ENCODE measurements around the gene BNC2.
"Not testable (repeated sequence)": the region's sequence is repeated elsewhere in the genome, so short reads cannot be mapped to it uniquely, and the experiment has no call there.

Gene BNC2

DNA sequence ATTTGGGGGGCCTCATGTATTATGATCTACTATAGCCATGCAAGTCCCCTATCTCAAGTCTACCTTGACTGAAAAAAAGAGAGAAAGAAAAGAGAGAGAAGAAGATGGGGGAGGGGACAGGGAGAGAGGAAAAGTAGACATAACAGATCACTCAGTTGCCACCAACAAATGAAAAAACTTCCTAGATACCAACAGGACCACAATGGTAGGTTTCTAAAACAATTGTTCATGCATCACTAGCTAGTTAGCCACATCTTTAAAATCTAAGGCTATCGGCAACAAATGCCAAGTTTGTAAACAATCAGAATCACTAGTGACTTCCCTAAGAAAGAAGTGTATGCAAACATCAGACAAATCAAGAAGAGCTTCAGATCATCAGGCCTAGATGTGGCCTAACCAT, 328.2 kb downstream of the BNC2 start:
- DNase-seq (ENCODE audit: low read depth): no peak

DNA sequence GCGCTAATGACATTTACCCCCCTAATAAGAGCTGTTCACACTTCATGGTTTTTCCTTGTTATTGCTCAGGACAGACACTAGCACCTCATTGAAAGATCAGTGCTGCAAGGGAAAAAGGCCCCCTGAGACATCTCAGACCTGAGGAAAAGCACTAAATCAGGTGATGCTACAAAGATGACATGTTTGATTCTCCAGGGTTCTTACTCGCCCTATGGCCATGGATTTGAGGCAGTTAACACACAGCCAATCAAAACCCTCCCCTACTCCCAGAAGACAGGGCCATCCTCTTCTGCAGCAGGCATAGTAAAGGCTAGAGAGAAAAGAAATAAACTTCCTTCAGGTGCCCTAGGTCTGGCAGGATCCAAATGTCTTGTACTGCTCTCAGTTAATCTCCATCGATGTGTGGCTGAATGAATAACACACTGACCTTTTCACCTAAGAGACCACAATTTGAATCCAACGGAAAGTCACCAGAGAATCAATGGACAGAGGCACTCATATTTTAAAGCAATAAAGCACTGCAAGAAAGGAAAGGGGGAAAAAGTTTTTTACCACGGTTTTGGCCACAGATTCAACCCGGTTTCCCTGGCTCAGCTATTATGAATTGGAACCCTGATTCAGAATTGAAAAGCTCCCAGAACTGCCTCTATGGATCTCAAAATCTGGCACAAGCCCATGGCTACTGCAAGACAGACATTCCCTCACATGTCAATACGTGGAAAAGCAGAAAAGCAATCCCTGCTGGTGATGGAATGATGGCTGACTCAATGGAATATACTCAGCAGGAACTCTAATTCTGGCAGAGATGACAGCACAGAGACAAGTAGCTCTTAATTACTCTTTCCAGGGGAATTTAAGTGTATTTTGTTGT, 329.5 kb downstream of the BNC2 start:
- peak; percentile 80 for DNase-seq (ENCODE audit: low read depth)

DNA sequence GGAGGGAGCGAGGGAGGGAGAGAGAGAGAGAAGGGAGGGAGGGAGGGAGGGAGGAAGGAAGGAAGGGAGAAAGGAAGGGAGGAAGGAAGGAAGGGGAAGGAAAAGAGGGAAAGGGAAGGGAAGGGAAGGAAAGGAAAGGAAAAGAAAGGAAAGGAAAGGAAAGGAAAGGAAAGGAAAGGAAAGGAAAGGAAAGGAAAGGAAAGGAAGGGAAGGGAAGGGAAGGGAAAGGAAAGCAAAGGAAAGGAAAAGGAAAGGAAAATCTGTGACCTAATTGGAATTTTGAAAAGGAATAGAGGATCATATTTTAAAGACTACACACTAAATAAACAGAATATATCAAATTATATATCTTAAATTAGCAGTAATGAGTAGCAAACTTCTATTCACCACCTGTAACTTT, 330.8 kb downstream of the BNC2 start:
- DNase-seq (ENCODE audit: low read depth): not testable (repeated sequence)

DNA sequence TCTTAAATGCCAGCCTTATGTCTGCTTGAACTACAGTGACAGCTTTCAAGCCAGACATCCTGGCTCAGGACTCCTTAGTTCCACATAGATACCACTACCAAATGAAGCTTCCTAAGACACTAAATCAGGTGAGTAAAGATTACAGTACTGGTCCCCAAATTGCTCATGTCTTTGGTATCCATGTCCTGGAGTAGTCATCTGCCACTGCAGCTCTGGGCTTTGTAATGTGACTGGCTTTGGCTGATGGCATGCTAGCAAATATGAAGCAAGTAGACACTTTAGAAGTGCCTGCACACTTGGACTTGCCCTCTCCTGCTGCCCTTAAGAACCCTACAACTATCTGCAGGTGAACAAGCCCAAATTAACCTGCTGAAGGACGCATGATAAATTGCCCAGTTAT, 334.9 kb downstream of the BNC2 start:
- DNase-seq (ENCODE audit: low read depth): no peak

DNA sequence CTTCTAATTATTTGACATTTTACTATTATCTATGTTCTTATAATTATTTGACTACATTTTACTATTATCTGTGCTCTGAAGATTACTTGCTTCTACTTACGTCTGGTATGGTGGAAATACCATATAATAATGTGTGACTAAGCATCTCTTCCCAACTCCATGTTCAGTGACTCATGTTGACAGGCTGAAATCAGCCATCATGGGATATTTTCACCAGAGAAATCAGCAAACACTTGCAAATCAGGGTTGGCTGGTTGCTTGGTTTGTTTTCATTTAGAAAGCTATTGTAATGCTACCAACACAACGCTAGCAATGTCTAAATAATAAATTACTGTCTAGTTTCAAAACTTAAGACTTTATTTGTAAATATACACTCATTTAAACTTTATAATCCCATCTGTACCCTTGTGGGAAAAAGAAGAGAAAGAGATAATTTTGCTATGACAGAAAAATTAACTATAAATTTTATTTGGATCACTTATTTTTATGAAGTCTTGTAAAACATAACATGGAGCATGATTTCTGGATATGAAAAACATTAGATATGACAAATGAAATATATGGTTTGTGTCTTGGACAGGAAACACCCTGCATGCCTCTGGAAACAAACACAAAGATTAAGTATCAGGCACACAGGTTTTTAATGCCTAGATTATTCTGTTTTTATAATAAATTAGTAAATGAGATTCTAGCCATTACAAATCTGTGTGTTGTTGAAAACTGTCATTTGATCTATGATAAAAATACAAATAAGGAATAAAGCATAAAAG, 337.6 kb downstream of the BNC2 start:
- DNase-seq (ENCODE audit: low read depth): peak; percentile 70

DNA sequence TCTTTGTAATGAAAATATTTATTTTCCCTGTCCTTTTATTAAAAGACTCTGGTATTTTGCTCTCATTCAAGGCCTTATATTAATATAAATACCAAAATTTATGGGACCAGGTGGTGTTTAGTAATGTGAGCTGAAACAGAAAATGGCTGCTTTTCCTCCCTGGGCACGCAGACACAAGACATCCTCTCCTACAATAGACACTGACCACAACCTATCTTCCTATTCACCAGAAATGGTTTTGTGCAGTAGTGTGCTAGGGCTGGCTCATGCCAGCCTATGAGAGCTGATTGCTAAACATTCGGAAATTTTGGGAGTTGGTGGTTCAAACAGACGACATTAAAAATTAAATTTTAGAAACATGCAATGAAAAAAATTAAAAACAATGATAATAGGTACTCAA, 338.2 kb downstream of the BNC2 start:
- DNase-seq (ENCODE audit: low read depth): no peak

DNA sequence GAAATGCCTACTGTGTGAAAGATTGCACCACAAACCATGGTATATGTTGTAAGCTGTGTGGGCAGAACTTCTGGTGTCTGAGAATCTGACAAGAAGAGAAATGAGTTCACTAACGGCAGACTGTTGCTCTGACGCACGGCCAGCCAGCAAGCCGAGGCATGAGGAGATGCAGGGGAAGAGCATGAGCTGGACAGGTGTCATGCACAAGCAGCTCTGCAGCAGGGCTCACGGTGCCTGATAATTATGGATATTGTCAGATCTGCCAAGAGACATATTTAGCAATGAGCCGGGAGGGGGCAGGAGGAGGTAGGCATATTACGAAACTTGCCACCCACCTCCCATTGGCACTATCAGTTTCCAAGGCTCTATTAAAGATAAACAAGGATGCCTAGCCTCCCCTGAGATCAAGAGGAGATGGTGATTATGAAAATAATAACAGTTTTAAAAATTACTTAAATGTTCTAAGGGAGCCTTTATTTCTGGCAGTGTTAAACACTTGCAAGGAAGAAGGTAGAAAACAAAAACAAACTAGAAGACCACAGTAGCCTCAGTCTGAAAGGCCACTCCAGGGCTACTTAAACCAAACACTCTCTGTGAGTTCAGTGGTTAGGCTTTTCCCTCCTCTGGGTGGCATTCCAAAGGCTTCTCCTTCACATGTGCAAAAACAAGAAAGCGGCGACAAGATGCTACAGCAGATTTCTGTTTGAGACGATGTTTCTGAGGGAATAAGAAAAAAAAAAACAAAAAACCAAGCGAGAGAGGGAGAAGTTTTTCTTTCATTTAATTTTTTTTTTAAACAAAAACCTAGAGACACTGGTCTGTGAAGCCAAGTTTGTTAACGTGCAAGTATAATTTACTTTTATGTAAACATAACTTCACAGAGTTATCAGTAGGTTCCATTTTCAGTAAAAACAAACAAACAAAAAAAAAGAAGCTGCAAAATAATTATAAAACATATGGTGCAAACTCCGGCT, 339.5 kb downstream of the BNC2 start:
- DNase-seq (ENCODE audit: low read depth): no peak

DNA sequence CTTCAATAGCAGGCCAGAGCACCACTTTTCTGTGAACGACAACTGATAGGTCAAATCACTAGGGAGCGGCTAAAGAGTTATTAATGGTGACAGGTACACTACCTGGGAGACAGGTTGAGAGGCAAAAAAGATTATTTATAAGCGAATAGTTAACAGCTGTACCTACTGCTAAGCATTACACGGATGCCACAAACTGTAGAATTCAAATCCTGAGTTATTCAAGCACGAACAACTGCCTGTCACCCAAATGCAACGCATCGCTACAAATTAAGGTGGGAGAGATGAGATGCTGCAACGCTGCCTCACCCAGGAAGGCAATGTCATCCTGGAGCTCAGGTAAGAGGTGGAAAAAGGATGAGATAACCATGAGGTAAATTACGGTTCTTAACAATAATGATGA, 342.9 kb downstream of the BNC2 start:
- DNase-seq (ENCODE audit: low read depth): no peak

DNA sequence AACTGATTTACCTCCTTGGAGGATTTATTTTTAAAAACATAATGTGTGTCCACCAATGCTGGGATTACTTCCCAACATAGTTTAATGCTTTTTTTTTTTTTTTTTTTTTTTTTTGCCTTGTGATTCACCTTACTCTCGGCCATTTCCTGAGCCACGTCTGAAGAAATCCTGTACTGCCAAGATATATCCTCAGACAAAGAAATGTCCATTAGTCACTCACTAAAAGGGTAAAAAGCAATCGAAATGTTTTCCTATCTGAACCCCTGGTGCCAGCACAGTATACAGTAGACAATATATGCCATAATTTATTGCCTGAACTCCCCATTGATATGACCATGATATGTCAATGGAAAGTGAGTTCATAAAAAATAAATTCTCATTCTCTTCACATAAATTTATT, 344.1 kb downstream of the BNC2 start:
- DNase-seq (ENCODE audit: low read depth): peak; percentile 53

DNA sequence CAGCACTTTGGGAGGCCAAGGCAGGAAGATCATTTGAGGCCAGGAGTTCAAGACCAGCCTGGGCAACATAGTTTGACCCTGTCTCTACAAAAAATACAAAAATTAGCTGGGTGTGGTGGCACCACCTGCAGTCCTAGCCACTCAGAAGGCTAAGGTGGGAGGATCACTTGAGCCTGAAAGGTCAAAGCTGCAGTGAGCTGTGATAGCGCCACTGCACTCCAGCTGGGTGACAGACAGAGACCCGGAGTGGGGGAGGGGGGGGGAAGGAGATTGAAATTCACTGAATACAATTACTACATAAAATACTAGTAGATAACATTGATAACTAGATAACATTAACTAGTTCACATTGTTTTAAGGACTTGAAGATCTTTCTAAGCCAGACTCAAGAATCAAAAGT, 345.6 kb downstream of the BNC2 start:
- DNase-seq (ENCODE audit: low read depth): no peak

DNA sequence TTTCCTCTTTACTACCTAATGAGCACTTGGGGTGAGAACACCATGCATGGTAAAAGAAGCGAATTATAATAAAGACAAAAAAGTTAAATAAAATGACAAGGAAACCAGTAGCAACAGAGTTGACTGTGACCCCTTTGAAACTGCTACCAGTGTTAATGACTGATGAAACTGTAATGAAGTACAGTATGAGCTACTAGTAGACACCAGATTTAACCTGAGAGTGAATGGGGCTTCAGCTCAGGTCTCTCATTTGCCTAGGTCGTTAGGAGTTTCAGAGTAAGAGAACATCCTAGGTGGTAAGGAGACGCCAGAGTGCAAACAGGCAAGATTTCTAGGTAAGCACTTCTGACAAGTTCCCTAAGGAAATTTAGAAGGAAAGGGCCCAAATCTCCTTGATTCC, 346.4 kb downstream of the BNC2 start:
- no peak for DNase-seq (ENCODE audit: low read depth)

DNA sequence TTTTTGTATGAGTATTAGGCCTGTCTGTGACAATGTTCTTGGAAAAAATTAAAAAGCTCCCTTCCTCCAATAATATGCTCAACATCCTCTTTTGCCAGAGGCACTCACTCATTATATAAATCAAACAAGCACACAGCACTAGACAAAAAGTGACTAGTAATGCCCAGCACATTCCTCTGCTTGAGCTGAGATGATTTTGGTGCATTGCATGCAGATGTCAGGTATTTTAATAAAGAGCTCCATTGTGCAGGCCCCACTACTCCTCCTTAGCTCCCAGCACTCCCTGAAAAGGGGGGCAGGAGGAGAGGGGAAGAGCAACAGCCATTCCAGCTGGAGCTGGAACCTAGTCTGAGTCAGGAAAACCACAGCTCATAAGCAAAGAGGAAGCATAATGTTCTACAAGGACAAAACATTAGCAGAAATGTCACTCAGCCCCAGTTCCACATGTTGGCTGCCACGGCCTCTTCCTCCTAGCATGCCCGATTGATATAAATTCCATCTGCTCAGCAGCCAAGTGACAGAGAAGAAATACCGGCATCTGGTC, 348.5 kb downstream of the BNC2 start:
- DNase-seq (ENCODE audit: low read depth): peak; percentile 80

DNA sequence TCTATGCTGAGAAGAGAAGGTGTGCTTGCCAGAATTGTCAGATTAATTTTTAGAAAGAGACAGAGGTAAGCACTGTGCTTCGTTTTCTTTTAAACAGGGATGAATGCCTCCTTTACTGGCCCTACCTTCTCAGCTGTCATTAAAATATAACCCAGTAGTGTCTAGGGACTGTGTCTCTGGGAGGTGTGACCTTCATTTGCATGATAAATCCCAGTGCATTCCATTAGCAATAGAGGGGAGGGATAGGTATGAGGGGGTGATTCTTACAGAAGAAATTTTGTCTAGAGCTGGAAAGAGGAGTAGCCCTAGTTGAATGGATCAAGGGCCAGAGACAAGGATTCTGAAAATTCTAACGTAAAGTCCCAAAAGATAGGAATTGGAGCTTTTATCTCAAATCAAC, 351.5 kb downstream of the BNC2 start:
- no peak for DNase-seq (ENCODE audit: low read depth)

DNA sequence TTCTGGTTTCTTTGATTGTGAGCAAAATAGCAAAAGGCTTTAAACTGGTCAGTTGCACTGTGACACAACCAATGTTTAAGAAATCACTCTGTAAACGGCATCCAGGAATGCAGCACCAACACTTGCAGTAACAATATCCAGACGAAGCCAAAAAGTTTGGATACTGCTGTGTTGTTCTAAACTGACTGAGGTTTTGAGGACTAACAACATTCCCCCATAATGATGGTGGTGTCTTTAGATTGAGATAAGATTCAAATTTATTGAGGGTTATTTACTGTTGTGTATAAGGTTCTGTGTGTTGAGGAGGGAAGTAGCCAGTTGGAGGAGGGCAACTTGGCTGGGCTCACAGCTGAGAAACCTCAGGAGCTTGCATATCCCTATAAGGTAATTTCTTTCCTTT, 353.6 kb downstream of the BNC2 start:
- DNase-seq (ENCODE audit: low read depth): no peak

DNA sequence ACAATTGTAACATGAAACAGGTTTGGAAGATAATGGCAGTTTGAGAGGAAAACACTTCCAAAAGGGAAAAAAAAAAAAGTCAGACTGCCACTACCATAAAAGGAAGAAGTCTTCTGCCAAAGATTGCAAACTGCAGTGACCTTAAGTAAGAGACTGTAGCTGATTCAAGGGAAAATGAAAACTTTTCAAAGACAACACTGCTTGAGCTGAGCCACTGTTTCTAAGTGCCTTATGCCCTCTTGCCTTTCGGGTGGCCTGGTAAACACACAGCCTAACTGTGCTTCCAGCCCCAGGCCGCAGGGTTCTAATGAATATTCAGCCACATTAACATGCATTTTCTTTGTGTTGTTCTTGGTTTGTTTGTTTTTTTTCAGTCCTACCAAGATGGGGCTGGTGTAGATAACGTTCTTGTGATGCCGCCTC, 354.6 kb downstream of the BNC2 start:
- DNase-seq (ENCODE audit: low read depth): peak; percentile 80

DNA sequence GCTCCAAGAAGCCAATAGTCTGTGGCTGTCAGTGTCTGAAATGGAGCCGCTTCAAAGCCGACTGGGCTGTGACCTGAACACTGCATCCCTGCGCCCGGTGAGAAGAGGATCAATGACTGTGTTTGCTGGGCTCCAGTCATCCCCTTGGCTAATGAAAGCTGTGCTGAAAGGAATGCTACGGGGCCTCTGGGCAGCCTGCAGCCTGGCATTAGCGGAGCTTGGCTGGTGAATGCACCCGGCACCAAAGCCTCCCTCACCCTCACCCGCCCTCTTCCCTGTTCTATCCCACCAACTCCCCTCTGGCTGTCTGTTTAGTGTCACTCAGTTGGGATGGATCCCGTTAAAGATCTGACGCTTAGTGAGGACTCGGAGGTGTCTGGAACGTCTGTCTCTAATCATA, 355.3 kb downstream of the BNC2 start:
- no peak for DNase-seq (ENCODE audit: low read depth)

DNA sequence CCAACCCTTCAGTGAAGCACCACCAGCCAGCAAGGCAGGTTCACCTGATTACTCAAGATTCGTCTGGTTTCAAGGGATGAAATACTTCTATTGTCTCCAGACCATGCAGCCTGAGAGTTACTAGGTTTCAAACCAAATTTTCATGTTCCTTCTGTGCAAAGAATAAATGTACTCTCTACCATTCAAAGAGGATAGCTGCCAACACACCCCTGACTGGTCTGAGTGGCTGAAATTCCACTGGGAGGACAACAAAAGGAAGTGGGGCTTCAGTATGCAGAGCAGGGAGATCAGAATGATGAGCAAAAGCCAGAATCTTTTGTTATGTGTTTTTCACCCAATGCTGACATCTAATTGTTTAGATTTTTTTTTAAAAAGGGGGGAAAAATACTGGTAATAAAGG, 356.3 kb downstream of the BNC2 start:
- DNase-seq (ENCODE audit: low read depth): no peak

DNA sequence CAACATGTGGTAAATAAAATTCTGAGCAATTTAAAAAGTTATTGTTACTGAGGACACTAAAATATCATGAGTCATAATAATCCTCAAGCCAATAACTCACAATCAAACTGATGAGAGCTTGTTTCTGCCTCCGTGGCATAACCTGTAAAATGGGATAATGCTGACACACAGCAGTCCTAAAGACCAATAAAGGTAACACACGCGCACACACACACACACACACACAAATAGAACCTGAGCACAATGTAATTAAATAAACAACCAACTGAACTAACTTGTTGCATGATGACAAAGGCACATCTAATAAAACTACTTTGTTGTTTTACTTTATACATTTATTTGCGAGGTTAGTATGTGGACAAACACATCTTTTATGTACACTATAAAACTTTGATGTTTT, 358.2 kb downstream of the BNC2 start:
- no peak for DNase-seq (ENCODE audit: low read depth)

DNA sequence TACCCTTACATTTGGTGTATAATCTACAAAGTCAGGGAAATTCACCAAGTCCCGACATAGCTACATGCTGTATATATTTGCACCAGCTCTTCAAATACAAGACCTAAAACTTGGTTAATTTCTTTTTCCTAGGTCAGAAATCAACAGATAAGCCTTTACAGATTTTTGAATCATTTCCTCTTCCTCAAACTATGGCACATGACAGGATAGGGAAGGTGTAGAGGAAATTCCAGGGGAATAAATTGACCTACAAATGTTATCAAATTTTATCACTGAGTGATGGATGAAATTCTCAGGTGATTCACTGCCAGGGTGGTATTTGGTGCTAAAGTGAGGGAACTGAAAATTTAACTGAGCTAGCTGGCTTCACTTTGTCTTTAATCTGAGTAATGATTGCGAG, 360.0 kb downstream of the BNC2 start:
- no peak for DNase-seq (ENCODE audit: low read depth)

DNA sequence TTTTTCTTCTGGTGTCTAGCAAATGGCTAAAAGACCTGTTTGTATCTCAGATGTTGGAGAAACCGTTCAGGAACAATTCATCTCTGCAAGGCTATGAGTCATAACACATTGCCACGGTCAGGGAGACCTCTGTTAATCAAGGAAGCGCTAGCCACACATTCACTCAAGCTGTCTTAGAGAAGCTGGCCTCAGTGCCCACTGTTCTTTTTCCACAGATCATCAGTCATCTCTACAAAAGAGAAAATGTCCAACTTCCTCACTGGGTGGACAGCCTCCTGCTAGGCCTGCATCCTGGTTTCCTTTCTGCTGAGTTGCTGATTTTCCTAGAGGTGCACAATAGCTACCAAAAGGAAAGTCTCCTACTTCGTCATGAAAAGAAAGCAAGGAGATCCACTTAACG, 360.5 kb downstream of the BNC2 start:
- no peak for DNase-seq (ENCODE audit: low read depth)

DNA sequence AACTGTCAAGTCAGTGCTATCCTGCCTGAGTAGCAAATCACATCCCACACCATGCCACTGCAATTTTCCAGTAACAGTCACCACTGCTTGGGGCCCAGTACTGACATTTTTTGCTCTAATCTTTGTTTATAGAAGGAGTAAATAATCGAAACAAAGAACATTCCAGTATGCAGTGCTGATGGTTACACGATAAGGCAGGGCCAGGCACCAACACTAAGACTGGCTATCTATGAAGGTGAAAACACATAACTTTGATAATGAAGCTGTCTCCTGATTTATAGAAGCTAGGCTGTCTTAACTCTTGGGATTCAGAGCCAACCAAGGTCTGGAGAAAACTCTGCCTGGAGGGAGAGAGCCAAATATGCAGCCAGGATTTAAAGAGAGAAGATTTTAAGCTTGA, 365.3 kb downstream of the BNC2 start:
- DNase-seq (ENCODE audit: low read depth): no peak

DNA sequence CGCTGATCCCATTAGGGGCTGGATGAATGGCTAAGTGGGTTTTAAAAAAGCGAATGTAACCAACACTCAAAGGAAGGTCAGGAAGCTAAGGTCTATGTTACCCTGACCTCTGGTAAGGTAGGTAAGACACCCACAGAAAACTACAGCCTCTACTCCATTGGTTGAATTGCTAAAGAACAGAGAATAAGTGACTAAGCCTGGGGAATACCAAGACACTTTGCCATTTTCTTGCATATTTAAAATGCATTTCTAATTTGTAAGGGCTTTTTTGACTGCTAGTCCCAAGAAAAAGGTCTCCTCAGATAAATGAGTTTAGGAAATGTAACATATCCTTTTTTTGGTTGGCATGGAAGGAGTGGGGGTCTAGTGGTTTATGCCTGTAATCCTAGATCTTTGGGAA, 368.7 kb downstream of the BNC2 start:
- no peak for DNase-seq (ENCODE audit: low read depth)
